A673 (cell line): ENCODE measurements around the gene LIF. TPM values are rescaled to one million over a fixed set of nuclear protein-coding genes. Genes with fewer than 3 reads are reported as not detected.

Experiments used
- Bru-seq: library from RNA; stranded (reverse); fragments of 400-500 nt; gene quantifications from one replicate; lab custom pipeline; 2021; lab: Mats Ljungman, UMichigan
- BruChase-seq, 2 experiments: library from RNA; stranded (reverse); fragments of 400-500 nt; gene quantifications; one replicate each; lab custom pipeline; 2021; lab: Mats Ljungman, UMichigan
- BruUV-seq: library from RNA; stranded (reverse); fragments of 400-500 nt; replicated peaks from 2 replicates; lab custom pipeline; 2021; lab: Mats Ljungman, UMichigan
- CTCF ChIA-PET: fragments of 300-600 bp; sonication (Branson Sonifier 250); formaldehyde crosslinking; loops from one replicate; lab custom pipeline; 2022; ENCODE audit warnings: antibody characterized with exemption; lab: Charles Lee
- POLR2A ChIA-PET: fragments of 300-600 bp; sonication (Branson Sonifier 250); formaldehyde crosslinking; loops from one replicate; lab custom pipeline; 2022; ENCODE audit warnings: antibody characterized with exemption; ENCODE audit not compliant: low non-redundant PET; lab: Charles Lee
- DNase-seq: peaks from one replicate; pipeline ENCODE4 v3.0.0-alpha.2; 2015; ENCODE audit warnings: low spot score
- H3K27ac ChIP-seq: fragments of 200-600 bp; sonication (generic); 2 replicates; pipeline ENCODE4 v1.5.1; 2016; ENCODE audit warnings: mixed run types, low read depth, mild to moderate bottlenecking, mixed read lengths, antibody characterized with exemption, low read length; ENCODE audit not compliant: poor library complexity, severe bottlenecking
- H3K27me3 ChIP-seq: fragments of 200-600 bp; sonication (generic); replicated peaks from 2 replicates; pipeline ENCODE4 v1.6.1; 2017; ENCODE audit warnings: mixed run types, low read depth, mild to moderate bottlenecking, mixed read lengths, antibody characterized with exemption, low read length; ENCODE audit not compliant: insufficient read depth, poor library complexity
- H3K36me3 ChIP-seq: fragments of 200-600 bp; sonication (generic); 2 replicates; pipeline ENCODE4 v1.6.1; 2016; ENCODE audit warnings: mixed run types, mild to moderate bottlenecking, mixed read lengths, antibody characterized with exemption, low read length; ENCODE audit not compliant: insufficient read depth, poor library complexity, severe bottlenecking
- H3K4me1 ChIP-seq: fragments of 200-600 bp; sonication (generic); 2 replicates; pipeline ENCODE4 v1.6.1; 2017; ENCODE audit warnings: mixed run types, mild to moderate bottlenecking, mixed read lengths, antibody characterized with exemption, low read length; ENCODE audit not compliant: insufficient read depth, poor library complexity, severe bottlenecking
- H3K4me3 ChIP-seq: fragments of 200-600 bp; sonication (generic); 2 replicates; pipeline ENCODE4 v1.5.1; 2016; ENCODE audit warnings: low read depth, mixed run types, mild to moderate bottlenecking, mixed read lengths, low read length; ENCODE audit not compliant: poor library complexity, severe bottlenecking
- H3K9me3 ChIP-seq: fragments of 200-600 bp; sonication (generic); 2 replicates; pipeline ENCODE4 v1.6.1; 2016; ENCODE audit warnings: mixed run types, low read depth, mild to moderate bottlenecking, mixed read lengths, antibody characterized with exemption, low read length; ENCODE audit not compliant: poor library complexity, severe bottlenecking
- CTCF ChIP-seq: fragments of 300-800, 200-600 bp; sonication (generic); conservative IDR thresholded peaks from 2 replicates; pipeline ENCODE4 v1.5.1; 2017; ENCODE audit warnings: low read depth, mild to moderate bottlenecking, antibody characterized with exemption, low read length, moderate library complexity, mixed read lengths
- EZH2 ChIP-seq: fragments of 200-600 bp; sonication (generic); IDR thresholded peaks from 2 replicates; pipeline ENCODE4 v1.6.1; 2017; ENCODE audit warnings: borderline replicate concordance, low read depth, mild to moderate bottlenecking, mixed read lengths, antibody characterized with exemption, low read length; ENCODE audit not compliant: poor library complexity, severe bottlenecking
- intact Hi-C: fragments of 100-400 bp; cut with micrococcal nuclease; formaldehyde crosslinking; loops from one replicate; pipeline ENCODE4 v1.10.0; 2022; ENCODE audit not compliant: unreplicated experiment
- long read RNA-seq: library from polyadenylated mRNA; stranded (forward); transcript quantifications from one replicate; pipeline ENCODE4 v2.0.0, GENCODE V29; 2022
- total RNA-seq: library from RNA; stranded (reverse); gene quantifications from 2 replicates; pipeline ENCODE4 v1.2.3, GENCODE V29; 2021

The LIF gene
- total RNA-seq (0.24 and 0.59 TPM in 2 replicates), Bru-seq, nascent RNA (percentile 15 among the genes with signal in this experiment), BruChase-seq, experiment 1, labeled RNA remaining after a 2-hour chase (percentile 29 among the genes with signal in this experiment), BruChase-seq, experiment 2, labeled RNA remaining after a 6-hour chase (percentile 18 among the genes with signal in this experiment)
- long read RNA-seq = 0 reads

- ChIA-PET CTCF (no interaction called here), POLR2A (no interaction called here)
- H3K27me3 ChIP-seq = peaks cover 2% of the 10 kb centered on the region
- no peaks in the 10 kb centered on the region for H3K9me3 ChIP-seq
- H3K4me3 ChIP-seq = peak within 1 kb of the TSS; percentile 47
- no peak within 1 kb of the TSS for H3K27ac ChIP-seq
- no peaks in the 10 kb centered on the region for H3K36me3 ChIP-seq
- intact Hi-C loops = no loop called here
- no TSS peak for BruUV-seq
- peaks cover 14% of the 10 kb centered on the region for H3K4me1 ChIP-seq
- TF ChIP-seq CTCF (peak; percentile 29; the same call in 1 of the 2 replicates), EZH2 (peak; percentile 38)
- peak; percentile 40 for DNase-seq
Observed at GRCh38 chr22:30245985-30246813, at the start of gene LIF. Gene LIF (minus strand): TSS chr22:30246759. CDS start chr22:30246695, 64 bp downstream.

GRCh38 chr22:30296324-30296723 is 49.8 kb upstream of the LIF start:
- DNase-seq = no peak
- no peaks in the 10 kb centered on the region for H3K36me3 ChIP-seq
- no peaks in the 10 kb centered on the region for H3K9me3 ChIP-seq
- CTCF ChIA-PET = no interaction called here
- POLR2A ChIA-PET = no interaction called here
- BruUV-seq = no TSS peak
- TF ChIP-seq CTCF (no peak), EZH2 (no peak)
- intact Hi-C loops = no loop called here
- H3K4me1 ChIP-seq = no peaks in the 10 kb centered on the region
- H3K4me3 ChIP-seq = no peak overlapping the region
- no peak overlapping the region for H3K27ac ChIP-seq
- H3K27me3 ChIP-seq = no peaks in the 10 kb centered on the region

GRCh38 chr22:30295576-30295975 is 49.0 kb upstream of the LIF start:
- H3K27me3 ChIP-seq = no peaks in the 10 kb centered on the region
- no peaks in the 10 kb centered on the region for H3K36me3 ChIP-seq

More at GRCh38 chr22:30295576-30295975, 49.0 kb upstream of the LIF start:
- Histone ChIP-seq H3K9me3 (no peaks in the 10 kb centered on the region), H3K4me1 (peaks cover 7% of the 10 kb centered on the region), H3K4me3 (no peak overlapping the region), H3K27ac (no peak overlapping the region)
- CTCF ChIA-PET = no interaction called here
- no peak for DNase-seq
- no TSS peak for BruUV-seq
- intact Hi-C loops = no loop called here
- POLR2A ChIA-PET = no interaction called here
- no peak for TF ChIP-seq EZH2
